Subcutaneous abdominal adipose tissue (tissue), 5 donors: ENCODE data around the gene RIMS4.

Experiments used
- H3K27ac ChIP-seq: one replicate; pipeline ENCODE4 v1.7.0; 2013; ENCODE audit warnings: low read depth, mild to moderate bottlenecking, inconsistent platforms, low read length, moderate library complexity
- H3K27me3 ChIP-seq, 5 donors: one replicate each; pipeline ENCODE4 v1.7.0; 2013; ENCODE audit warnings: low read length in 5 of 5, inconsistent platforms in 1 of 5; ENCODE audit not compliant: control insufficient read depth in 5 of 5, insufficient read depth in 4 of 5
- H3K36me3 ChIP-seq, 5 donors: one replicate each; pipeline ENCODE4 v1.7.0; 2013; ENCODE audit warnings: low read length in 5 of 5; ENCODE audit not compliant: control insufficient read depth in 5 of 5, insufficient read depth in 5 of 5
- H3K4me1 ChIP-seq, 5 donors: one replicate each; pipeline ENCODE4 v1.7.0; 2013; ENCODE audit warnings: low read length in 5 of 5, mild to moderate bottlenecking in 3 of 5, moderate library complexity in 1 of 5; ENCODE audit not compliant: control insufficient read depth in 5 of 5, insufficient read depth in 5 of 5
- H3K4me3 ChIP-seq, 5 donors: one replicate each; pipeline ENCODE4 v1.7.0; 2013; ENCODE audit warnings: low read length in 5 of 5, low read depth in 1 of 5
- H3K9ac ChIP-seq, 5 donors: one replicate each; pipeline ENCODE4 v1.7.0; 2013; ENCODE audit warnings: low read length in 5 of 5, mild to moderate bottlenecking in 4 of 5, moderate library complexity in 3 of 5
- H3K9me3 ChIP-seq, 5 donors: one replicate each; pipeline ENCODE4 v1.7.0; 2013; ENCODE audit warnings: low read length in 5 of 5; ENCODE audit not compliant: control insufficient read depth in 5 of 5
- donor health status: healthy.
- donor health status: healthy.
- donor health status: healthy.
- donor health status: healthy.
- donor health status: healthy.

RIMS4 gene

DNA sequence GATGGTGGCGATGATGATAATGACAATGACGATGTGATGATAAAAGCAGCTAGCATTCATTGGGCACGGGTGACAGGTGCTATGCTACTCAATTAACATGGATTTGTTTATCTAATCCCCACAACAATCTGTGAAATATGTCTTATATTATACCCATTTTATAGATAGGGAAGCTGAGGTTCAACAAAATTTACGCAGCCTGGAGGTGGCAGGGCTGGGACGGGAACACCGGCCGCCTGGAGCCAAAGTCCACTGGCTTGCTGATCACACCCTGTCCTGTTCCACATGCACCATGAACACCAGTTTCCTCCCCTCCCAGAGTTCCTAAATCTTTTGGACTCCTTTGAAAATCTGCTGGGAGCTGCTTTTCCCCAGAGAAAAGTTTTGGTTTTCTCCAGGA, 23.0 kb downstream of the RIMS4 start:
- H3K36me3 ChIP-seq = no peaks in the 10 kb centered on the region
- H3K9ac ChIP-seq = no peak overlapping the region
- no peaks in the 10 kb centered on the region for H3K4me1 ChIP-seq
- H3K9me3 ChIP-seq = no peaks in the 10 kb centered on the region
- H3K27ac ChIP-seq = no peak overlapping the region
- peaks cover 7 to 24% (median 19%) of the 10 kb centered on the region in 5 donors for H3K27me3 ChIP-seq
- H3K4me3 ChIP-seq = no peak overlapping the region

- Histone ChIP-seq H3K27me3 (peaks cover 7 to 21% (median 16%) of the 10 kb centered on the region in 5 donors), H3K4me1 (no peaks in the 10 kb centered on the region), H3K27ac (no peak overlapping the region), H3K4me3 (no peak overlapping the region), H3K9me3 (no peaks in the 10 kb centered on the region), H3K36me3 (no peaks in the 10 kb centered on the region), H3K9ac (no peak overlapping the region)
Observed at GRCh38 chr20:44785768-44786167, 24.6 kb downstream of the RIMS4 start.

DNA sequence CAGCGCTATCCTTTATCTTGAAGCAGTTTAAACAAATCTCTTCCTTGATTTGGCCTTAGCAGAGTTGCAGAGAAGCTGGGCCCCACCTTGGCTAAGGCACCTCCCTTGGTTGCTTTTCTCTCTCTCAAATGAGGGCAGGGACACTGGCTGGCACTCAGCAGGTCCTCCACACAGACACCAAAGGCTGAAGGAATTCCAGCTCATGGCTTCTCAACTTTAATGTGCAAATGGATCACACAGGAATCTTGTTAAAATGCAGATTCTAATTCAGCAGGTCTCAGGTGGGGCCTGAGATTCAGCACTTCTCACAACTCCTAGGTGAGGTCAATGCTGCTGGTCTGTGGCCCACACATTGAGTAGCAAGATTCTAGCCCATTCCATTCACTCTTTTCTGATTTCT, 25.7 kb downstream of the RIMS4 start:
- peaks cover 0 to 11% (median 7%) of the 10 kb centered on the region in 5 donors for H3K27me3 ChIP-seq
- no peak overlapping the region for H3K27ac ChIP-seq
- H3K9me3 ChIP-seq = no peaks in the 10 kb centered on the region
- H3K36me3 ChIP-seq = no peaks in the 10 kb centered on the region
- H3K4me1 ChIP-seq = no peaks in the 10 kb centered on the region
- H3K4me3 ChIP-seq = no peak overlapping the region
- no peak overlapping the region for H3K9ac ChIP-seq

DNA sequence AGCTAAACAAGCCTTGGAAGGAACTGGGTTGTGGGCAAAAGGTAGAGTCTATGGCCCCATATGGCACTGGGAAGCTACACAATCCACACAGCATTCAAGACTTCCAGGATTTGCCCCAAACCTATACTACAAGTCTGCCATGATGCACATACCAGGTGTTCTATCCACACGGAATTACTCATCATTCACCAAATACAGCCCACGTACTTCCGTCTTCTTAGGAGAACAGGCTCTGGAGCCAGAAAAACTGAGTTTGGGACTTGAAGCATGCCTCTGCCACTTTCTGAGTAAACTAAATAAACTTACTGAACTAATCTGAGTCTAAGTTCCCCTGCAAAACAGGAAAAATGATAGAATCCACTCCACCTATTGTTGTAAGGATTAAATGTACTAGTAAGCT, 28.6 kb downstream of the RIMS4 start:
- H3K27me3 ChIP-seq = peaks cover 0 to 7% (median under 1%) of the 10 kb centered on the region in 5 donors
- no peaks in the 10 kb centered on the region for H3K36me3 ChIP-seq
- H3K9ac ChIP-seq = no peak overlapping the region
- H3K4me3 ChIP-seq = no peak overlapping the region
- H3K4me1 ChIP-seq = no peaks in the 10 kb centered on the region
- no peak overlapping the region for H3K27ac ChIP-seq
- H3K9me3 ChIP-seq = no peaks in the 10 kb centered on the region

DNA sequence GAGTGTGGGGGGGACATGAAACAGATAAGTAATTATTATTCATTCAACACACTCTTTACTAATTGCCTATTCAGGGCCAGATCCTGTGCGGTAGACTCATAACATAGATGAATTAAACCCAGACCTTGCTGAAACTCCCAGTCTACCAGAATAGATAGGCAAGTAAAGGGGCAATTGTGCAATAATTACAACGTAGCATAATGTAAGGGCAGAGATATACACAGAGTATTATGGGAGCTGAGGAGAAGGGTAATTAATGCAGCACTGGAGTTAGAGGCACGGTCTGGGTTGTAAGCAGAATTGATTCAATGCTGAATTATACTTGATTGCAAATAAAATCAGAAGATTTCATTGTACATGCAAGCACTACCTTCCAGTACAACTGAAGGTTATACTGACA, 29.2 kb downstream of the RIMS4 start:
- no peak overlapping the region for H3K9ac ChIP-seq
- no peak overlapping the region for H3K4me3 ChIP-seq
- peaks cover 0 to 4% (median 0%) of the 10 kb centered on the region in 5 donors for H3K27me3 ChIP-seq
- H3K9me3 ChIP-seq = no peaks in the 10 kb centered on the region
- H3K36me3 ChIP-seq = no peaks in the 10 kb centered on the region
- no peak overlapping the region for H3K27ac ChIP-seq
- H3K4me1 ChIP-seq = no peaks in the 10 kb centered on the region

DNA sequence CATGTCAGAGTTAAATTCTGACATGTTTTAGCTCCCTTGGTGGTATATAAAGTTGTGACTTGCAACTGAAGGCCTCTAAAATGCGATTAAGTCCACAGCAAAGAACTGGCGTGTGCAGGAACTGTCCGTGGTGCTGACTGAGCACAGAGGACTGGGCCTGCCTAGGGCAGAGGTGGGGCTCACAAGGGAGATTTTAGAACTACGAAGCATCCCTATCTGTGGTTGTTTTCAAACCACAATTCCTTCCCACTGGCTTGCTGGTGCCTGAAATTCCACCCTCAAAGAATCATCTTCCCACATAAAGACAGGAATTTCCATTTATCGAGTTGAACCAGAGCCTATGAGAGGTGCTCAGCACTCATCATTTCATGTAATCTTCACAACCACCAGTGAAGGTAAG, 30.1 kb downstream of the RIMS4 start:
- no peak overlapping the region for H3K4me3 ChIP-seq
- H3K27me3 ChIP-seq = peaks cover 0 to 3% (median 0%) of the 10 kb centered on the region in 5 donors
- no peak overlapping the region for H3K27ac ChIP-seq
- no peak overlapping the region for H3K9ac ChIP-seq
- no peaks in the 10 kb centered on the region for H3K9me3 ChIP-seq
- H3K4me1 ChIP-seq = no peaks in the 10 kb centered on the region
- no peaks in the 10 kb centered on the region for H3K36me3 ChIP-seq

GRCh38 chr20:44776980-44777379, 33.4 kb downstream of the RIMS4 start:
- Histone ChIP-seq H3K9ac (no peak overlapping the region), H3K27ac (no peak overlapping the region), H3K9me3 (no peaks in the 10 kb centered on the region), H3K36me3 (no peaks in the 10 kb centered on the region), H3K27me3 (peaks cover 7 to 22% (median 11%) of the 10 kb centered on the region in 5 donors), H3K4me3 (no peak overlapping the region), H3K4me1 (no peaks in the 10 kb centered on the region)

DNA sequence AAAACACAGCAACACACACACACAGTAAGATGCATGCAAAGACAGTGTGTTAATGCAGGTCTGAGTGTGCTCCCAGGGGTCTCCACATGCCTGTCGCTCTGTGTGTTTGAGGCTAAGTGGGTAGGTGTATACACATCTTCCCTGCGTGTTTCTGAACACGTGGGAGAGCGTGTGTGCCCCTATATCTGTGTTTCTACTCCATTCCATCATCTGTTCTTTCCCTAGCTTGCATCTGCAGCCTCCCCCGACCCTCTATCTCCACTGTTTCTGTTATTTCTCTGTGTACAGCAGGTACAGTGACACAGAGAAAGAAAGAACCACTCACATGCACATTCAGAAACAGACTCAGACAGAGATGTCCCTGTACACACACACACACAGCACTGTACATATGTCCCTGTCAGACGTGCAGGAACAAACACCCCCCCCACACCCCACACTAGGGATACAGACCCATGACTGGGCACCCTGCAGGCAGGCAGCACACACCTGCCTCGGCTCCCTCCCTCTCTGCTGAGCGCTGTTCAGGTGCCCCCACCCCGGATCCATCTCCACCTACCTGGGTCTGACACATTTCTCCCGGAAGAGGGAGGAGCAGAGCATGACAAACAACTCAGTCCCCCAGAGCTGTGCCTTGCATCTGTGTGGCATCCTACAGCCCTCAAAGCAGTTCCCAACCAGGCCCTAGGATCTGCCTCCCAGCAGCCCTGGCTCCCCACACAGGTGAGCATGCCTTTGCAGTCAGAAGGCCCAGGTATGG, 37.1 kb downstream of the RIMS4 start:
- Histone ChIP-seq H3K27ac (no peak overlapping the region), H3K27me3 (peaks cover 11 to 30% (median 21%) of the 10 kb centered on the region in 5 donors), H3K4me3 (no peak overlapping the region), H3K36me3 (no peaks in the 10 kb centered on the region), H3K9me3 (no peaks in the 10 kb centered on the region), H3K4me1 (no peaks in the 10 kb centered on the region), H3K9ac (no peak overlapping the region)

- Histone ChIP-seq H3K36me3 (no peaks in the 10 kb centered on the region), H3K27me3 (peaks cover 11 to 33% (median 24%) of the 10 kb centered on the region in 5 donors), H3K9me3 (no peaks in the 10 kb centered on the region), H3K27ac (no peak overlapping the region), H3K9ac (no peak overlapping the region), H3K4me3 (no peak overlapping the region), H3K4me1 (no peaks in the 10 kb centered on the region)
Observed at GRCh38 chr20:44772636-44773035, 37.7 kb downstream of the RIMS4 start.

GRCh38 chr20:44771172-44771535, 39.2 kb downstream of the RIMS4 start:
- Histone ChIP-seq H3K27me3 (peaks cover 11 to 33% (median 27%) of the 10 kb centered on the region in 5 donors), H3K4me1 (no peaks in the 10 kb centered on the region), H3K27ac (no peak overlapping the region), H3K4me3 (no peak overlapping the region), H3K9me3 (no peaks in the 10 kb centered on the region), H3K9ac (no peak overlapping the region), H3K36me3 (no peaks in the 10 kb centered on the region)
